Muscle layer of duodenum (tissue), 2 donors: ENCODE data around the gene CDC73.
"Not testable (repeated sequence)": the region's sequence is repeated elsewhere in the genome, so short reads cannot be mapped to it uniquely, and the experiment has no call there.

Source experiments
- H3K27ac ChIP-seq: one replicate; pipeline ENCODE4 v1.7.0; 2013; ENCODE audit warnings: mild to moderate bottlenecking, low read length
- H3K27me3 ChIP-seq: one replicate; pipeline ENCODE4 v1.7.0; 2013; ENCODE audit warnings: low read depth, mild to moderate bottlenecking, control low read depth, low read length
- H3K36me3 ChIP-seq, 2 donors: one replicate each; pipeline ENCODE4 v1.7.0; 2013; ENCODE audit warnings: low read length in 2 of 2, control low read depth in 1 of 2, mild to moderate bottlenecking in 1 of 2; ENCODE audit not compliant: insufficient read depth in 2 of 2, control insufficient read depth in 1 of 2
- H3K4me1 ChIP-seq, 2 donors: one replicate each; pipeline ENCODE4 v1.7.0; 2013; ENCODE audit warnings: low read length in 2 of 2, mild to moderate bottlenecking in 2 of 2, control low read depth in 1 of 2, moderate library complexity in 1 of 2; ENCODE audit not compliant: insufficient read depth in 2 of 2, control insufficient read depth in 1 of 2
- H3K4me3 ChIP-seq, 2 donors: one replicate each; pipeline ENCODE4 v1.7.0; 2013; ENCODE audit warnings: low read length in 2 of 2, low read depth in 1 of 2, mild to moderate bottlenecking in 1 of 2
- H3K9me3 ChIP-seq, 2 donors: one replicate each; pipeline ENCODE4 v1.7.0; 2013; ENCODE audit warnings: low read length in 2 of 2, control low read depth in 1 of 2, mild to moderate bottlenecking in 1 of 2; ENCODE audit not compliant: control insufficient read depth in 1 of 2
- donor health status: healthy.

CDC73 gene

DNA sequence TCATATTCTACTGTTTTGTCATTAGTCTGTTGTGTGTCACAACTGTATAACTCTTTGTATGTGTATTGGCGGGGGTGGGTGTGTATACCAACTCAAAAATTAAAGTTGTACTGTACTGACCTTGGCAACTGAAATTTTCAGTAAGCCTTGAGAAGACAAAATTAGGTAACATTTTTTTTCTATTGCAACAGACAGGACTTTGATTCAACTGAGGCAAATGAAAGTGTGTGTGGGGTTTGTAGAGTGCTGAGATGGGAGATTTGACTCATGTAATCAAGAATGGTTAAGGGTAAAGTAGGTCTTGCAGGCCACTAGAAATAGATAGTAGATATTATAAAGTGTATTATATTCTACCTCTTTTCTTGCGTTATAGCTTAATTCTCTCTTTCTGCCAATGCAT is 79.2 kb downstream of the CDC73 start:
- Histone ChIP-seq H3K4me3 (no peak overlapping the region), H3K36me3 (peaks cover 0 to under 1% of the 10 kb centered on the region in 2 donors), H3K9me3 (no peaks in the 10 kb centered on the region), H3K27ac (no peak overlapping the region), H3K27me3 (no peaks in the 10 kb centered on the region), H3K4me1 (no peaks in the 10 kb centered on the region)

DNA sequence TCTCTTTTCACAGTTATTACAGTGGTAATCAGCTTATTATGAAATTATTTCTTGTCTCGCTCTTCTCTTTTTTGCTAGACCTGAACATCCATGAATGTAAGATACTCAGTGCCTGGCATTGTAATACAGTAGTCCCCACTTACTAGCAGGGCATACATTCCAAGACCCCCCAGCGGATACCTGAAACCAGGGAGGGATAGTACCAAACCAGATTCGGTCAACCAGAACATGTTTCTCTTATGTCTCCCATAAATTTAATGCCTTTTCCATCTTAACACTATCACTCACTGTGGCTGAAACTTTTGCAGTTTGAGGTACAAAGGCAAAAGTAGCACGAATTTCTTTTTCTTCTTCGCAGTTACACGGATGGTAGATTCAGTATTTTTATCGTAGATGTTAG is 89.2 kb downstream of the CDC73 start:
- H3K27ac ChIP-seq = no peak overlapping the region
- H3K36me3 ChIP-seq = peaks cover 5 to 26% of the 10 kb centered on the region in 2 donors
- no peaks in the 10 kb centered on the region for H3K4me1 ChIP-seq
- H3K27me3 ChIP-seq = no peaks in the 10 kb centered on the region
- no peak overlapping the region for H3K4me3 ChIP-seq
- H3K9me3 ChIP-seq = no peaks in the 10 kb centered on the region

DNA sequence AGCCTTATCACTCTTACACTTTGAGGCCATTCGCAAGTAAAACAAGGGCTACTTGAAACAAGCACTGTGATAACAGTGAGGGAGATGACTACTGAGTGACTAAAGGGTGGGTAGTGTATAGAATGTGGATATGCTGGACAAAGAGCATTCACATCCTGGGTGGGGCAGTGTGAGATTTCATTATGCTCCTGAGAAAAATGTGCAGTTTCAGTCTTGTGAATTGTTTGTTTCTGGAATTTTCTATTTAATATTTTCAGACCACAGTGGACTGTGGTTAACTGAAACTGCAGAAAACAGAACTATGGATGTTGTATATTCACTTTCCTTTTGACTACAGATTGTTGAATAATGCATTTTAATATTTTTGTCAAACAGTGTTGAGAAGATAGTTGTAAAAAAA is 89.7 kb downstream of the CDC73 start:
- no peaks in the 10 kb centered on the region for H3K4me1 ChIP-seq
- no peaks in the 10 kb centered on the region for H3K27me3 ChIP-seq
- H3K36me3 ChIP-seq = peaks cover 0 to 23% of the 10 kb centered on the region in 2 donors
- no peak overlapping the region for H3K27ac ChIP-seq
- H3K4me3 ChIP-seq = no peak overlapping the region
- no peaks in the 10 kb centered on the region for H3K9me3 ChIP-seq

DNA sequence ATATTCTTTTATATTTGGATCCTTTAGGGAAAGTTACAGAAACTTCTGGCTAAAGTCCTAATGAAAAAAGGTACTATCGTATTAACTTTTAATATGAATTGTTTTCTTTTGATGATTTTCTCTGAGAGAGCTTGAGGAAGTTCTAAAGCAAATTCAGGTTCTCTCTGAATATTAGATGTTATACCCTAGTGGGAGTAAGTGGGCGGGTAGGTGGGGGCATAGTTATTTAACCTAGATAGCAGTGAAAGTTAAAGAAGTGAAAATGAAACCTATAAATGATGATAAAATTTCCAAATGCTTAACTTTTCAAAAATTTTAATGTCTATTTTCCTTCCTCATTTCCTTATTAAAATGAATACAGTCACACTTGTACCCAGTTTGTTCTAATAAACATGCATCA is 90.8 kb downstream of the CDC73 start:
- Histone ChIP-seq H3K4me3 (no peak overlapping the region), H3K27me3 (no peaks in the 10 kb centered on the region), H3K4me1 (no peaks in the 10 kb centered on the region), H3K36me3 (peaks cover 0 to 24% of the 10 kb centered on the region in 2 donors), H3K9me3 (no peaks in the 10 kb centered on the region), H3K27ac (no peak overlapping the region)

DNA sequence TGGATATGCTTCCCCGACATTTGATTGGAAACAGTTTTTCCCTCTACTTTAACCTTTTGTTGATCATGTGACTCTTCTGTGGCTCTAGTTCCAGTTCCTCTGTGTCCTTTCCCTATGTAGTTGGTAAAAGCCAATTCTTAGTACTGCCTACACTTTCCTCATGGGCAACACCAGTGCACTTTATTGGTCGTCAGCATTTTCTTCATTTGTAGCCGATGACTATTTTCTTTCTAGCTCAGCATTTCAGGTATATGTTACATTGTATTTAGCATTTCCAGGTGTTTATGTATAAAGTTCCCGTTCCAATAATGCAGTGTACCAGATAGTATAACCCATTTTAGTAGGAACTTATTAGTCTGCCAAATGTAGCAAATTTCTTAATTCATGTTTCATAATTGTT is 92.2 kb downstream of the CDC73 start:
- H3K27ac ChIP-seq = no peak overlapping the region
- H3K4me1 ChIP-seq = no peaks in the 10 kb centered on the region
- H3K9me3 ChIP-seq = no peaks in the 10 kb centered on the region
- no peak overlapping the region for H3K4me3 ChIP-seq
- H3K36me3 ChIP-seq = peaks cover under 1 to 25% of the 10 kb centered on the region in 2 donors
- H3K27me3 ChIP-seq = no peaks in the 10 kb centered on the region

DNA sequence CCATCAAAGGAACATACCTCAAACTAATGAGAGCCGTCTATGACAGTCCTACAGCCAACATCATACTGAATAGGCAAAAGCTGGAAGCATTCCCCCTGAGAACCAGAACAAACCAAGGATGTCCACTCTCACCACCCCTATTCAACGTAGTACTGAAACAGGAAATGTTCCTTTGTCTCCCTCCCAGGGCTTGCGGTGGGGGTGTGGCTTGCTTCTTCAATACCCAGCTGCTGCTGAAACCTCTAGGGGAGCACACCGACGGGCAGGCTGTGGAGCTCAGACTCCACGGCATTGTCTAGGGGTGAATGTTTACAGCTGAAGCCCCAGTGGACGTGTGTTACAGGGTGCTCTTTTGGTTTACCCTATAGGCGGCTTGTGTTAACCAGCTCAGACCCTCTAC is 95.1 kb downstream of the CDC73 start:
- Histone ChIP-seq H3K36me3 (peaks cover 6 to 25% of the 10 kb centered on the region in 2 donors), H3K9me3 (no peaks in the 10 kb centered on the region), H3K27ac (no peak overlapping the region), H3K27me3 (no peaks in the 10 kb centered on the region), H3K4me1 (peaks cover 0 to 6% of the 10 kb centered on the region in 2 donors), H3K4me3 (no peak overlapping the region)

DNA sequence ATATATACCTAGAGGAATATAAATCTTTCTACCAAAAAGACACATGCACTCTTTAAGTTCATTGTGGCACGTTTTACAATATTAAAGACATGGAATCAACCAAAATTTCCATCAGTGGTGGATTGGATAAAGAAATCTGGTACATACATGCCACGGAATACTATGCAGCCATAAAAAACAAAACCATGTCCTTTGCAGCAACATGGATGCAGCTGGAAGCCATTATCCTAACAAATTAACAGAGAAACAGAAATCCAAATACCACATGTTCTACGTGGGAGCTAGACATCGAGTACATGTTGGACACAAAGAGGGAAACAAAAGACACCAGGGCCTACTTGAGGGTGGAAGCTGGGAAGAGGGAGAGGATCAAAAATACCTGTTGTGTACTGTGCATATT is 97.6 kb downstream of the CDC73 start:
- no peaks in the 10 kb centered on the region for H3K9me3 ChIP-seq
- no peak overlapping the region for H3K4me3 ChIP-seq
- H3K36me3 ChIP-seq = peaks cover 6 to 25% of the 10 kb centered on the region in 2 donors
- no peaks in the 10 kb centered on the region for H3K27me3 ChIP-seq
- H3K27ac ChIP-seq = no peak overlapping the region
- peaks cover 0 to 8% of the 10 kb centered on the region in 2 donors for H3K4me1 ChIP-seq

DNA sequence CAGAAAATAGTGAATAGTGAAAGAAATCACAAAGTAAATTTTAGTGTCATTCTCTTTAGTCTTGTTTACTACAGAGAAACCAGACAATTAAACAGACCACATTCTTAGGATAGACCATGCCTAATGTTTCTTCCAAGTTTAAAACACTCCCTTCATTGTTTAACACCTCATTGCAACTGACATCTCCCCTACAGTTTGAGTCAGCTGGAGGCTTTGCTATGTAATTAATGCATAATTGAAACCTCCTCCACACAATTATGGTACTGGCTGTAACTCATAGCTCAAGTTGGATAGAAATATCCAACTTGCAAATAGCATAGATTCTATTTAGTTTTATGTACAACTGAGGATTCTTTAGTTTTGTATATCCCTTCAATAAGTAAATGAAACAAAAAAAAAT is 99.8 kb downstream of the CDC73 start:
- peaks cover 6 to 11% of the 10 kb centered on the region in 2 donors for H3K36me3 ChIP-seq
- no peaks in the 10 kb centered on the region for H3K9me3 ChIP-seq
- H3K4me1 ChIP-seq = peaks cover 0 to 8% of the 10 kb centered on the region in 2 donors
- H3K27me3 ChIP-seq = no peaks in the 10 kb centered on the region
- no peak overlapping the region for H3K27ac ChIP-seq
- no peak overlapping the region for H3K4me3 ChIP-seq

DNA sequence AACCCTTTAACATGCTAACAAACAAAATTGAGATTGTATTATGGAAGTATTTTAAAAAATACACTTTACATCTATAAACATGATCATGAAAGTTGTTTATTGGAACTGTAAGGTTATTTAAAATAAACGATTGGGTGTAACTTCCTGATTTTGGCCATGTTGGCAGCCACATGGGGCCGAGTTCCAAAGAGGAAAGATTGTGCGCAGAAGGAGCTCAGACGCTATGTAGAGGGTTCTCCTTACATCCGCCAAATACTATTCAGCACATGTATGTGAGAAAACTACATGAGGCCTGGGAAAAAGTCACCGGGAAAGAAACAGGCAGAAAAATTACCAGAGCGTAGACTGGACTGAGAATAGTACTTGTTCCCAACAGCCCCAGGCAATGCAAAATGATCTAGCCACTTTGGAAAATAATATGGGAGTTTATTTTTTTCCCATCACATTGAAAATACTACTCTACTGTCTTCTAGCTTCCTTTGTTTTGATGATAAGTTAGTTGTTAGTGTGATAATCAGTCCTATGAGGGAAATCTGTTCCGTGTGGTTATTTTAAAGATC is 100.3 kb downstream of the CDC73 start:
- no peaks in the 10 kb centered on the region for H3K9me3 ChIP-seq
- H3K36me3 ChIP-seq = peaks cover 6% of the 10 kb centered on the region in 2 donors
- no peak overlapping the region for H3K4me3 ChIP-seq
- no peak overlapping the region for H3K27ac ChIP-seq
- peaks cover 0 to 8% of the 10 kb centered on the region in 2 donors for H3K4me1 ChIP-seq
- no peaks in the 10 kb centered on the region for H3K27me3 ChIP-seq

DNA sequence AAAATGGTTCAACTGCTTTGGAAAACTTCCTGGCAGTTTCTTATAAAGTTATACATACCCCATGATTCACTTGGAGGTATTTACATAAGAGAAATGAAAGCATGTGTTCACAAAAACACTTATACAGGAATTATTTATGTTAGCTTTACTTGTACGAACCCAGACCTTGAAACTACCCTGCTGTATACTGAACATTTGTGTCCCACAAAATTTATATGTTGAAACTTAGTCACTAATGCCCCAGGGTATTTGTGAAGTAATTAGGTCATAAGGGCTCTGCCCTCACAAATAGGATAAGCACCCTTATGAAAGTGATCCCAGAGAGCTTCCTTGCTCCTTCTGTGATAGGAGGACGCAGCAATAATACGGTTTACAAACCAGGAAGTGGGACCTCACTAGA is 107.3 kb downstream of the CDC73 start:
- Histone ChIP-seq H3K4me1 (no peaks in the 10 kb centered on the region), H3K36me3 (peaks cover 0 to 5% of the 10 kb centered on the region in 2 donors), H3K9me3 (no peaks in the 10 kb centered on the region)

DNA sequence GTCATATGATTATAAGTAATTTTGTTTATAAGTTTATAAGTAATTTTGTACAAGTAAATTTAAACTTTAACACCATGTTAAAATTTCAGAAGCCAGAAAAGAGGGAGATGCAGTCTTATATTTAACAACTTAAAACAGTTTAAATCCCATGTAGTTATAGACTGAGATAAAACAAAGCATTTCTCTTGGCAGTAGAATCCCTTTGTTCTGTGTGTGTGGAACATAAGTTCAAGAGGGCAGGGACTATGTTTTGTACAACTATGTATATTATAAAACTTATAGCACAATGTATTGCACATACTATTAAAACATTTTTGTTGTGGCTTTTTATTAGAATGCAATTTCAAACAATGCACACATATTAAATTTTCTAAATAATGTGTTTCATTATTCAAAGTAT is 109.3 kb downstream of the CDC73 start:
- not testable (repeated sequence) for H3K4me3 ChIP-seq, H3K27ac ChIP-seq, H3K4me1 ChIP-seq, H3K36me3 ChIP-seq, H3K27me3 ChIP-seq, H3K9me3 ChIP-seq

More for the DNA sequence above, 107.3 kb downstream of the CDC73 start:
- no peak overlapping the region for H3K4me3 ChIP-seq
- no peak overlapping the region for H3K27ac ChIP-seq
- H3K27me3 ChIP-seq = no peaks in the 10 kb centered on the region

DNA sequence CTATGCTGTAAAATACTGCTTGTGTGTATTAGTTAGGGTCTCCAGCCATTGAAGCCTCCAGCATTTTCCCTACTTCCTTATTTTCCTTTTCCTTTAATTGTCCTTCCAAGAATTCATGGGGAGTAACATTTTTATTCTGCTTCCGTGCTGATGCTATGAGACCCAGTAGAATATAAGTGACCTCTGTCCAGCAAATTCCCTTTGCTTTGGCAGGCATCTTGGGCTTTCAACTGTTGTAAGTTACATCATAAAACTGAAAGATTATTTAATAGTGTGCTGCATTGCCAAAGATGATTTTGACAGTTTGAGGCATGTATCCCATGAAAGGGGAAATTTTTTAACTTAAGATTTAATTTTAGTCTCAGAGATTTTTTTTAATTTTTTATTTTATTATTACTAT is 112.7 kb downstream of the CDC73 start:
- Histone ChIP-seq H3K9me3 (no peaks in the 10 kb centered on the region), H3K27ac (no peak overlapping the region), H3K27me3 (no peaks in the 10 kb centered on the region), H3K4me1 (no peaks in the 10 kb centered on the region), H3K4me3 (no peak overlapping the region), H3K36me3 (peaks cover 4 to 12% of the 10 kb centered on the region in 2 donors)
